ENCODE data around the gene PRTN3. TPM values are rescaled to one million over a fixed set of nuclear protein-coding genes. Genes with fewer than 3 reads are reported as not detected.

PRTN3 gene
- total RNA-seq, 3 donors from 2014 or later: not detected

- Histone ChIP-seq H3K4me3 (no peak overlapping the region), H3K9me3 (no peaks in the 10 kb centered on the region), H3K36me3 (ENCODE audit: low read depth) (no peaks in the 10 kb centered on the region), H3K4me1 (ENCODE audit: low read depth) (peaks cover 3% of the 10 kb centered on the region)
- DNase-seq (peak in 1 of 3 donors; percentile 52), ATAC-seq (no peak)
- no peak for TF ChIP-seq CTCF (IDR thresholded peaks at IDR 0.05)
- intact Hi-C loops (cut with DNase I, micrococcal nuclease): loop anchor here in 1 of 2 donors (10.0 kb wide), 1 partner anchor 129 kb away; the partner anchor contains the start of gene WDR18
These were observed 14.8 kb downstream of the PRTN3 start for GRCh38 chr19:855566-856120.

- H3K4me1 ChIP-seq (ENCODE audit: low read depth): peaks cover 5% of the 10 kb centered on the region
- intact Hi-C loops (cut with DNase I, micrococcal nuclease): loop anchor here in 1 of 2 donors (10.0 kb wide), 1 partner anchor 127 kb away; the partner anchor contains the start of gene WDR18
- H3K9me3 ChIP-seq: no peaks in the 10 kb centered on the region
- no peak for ATAC-seq
- no peak for TF ChIP-seq CTCF (IDR thresholded peaks at IDR 0.05)
- H3K36me3 ChIP-seq (ENCODE audit: low read depth): no peaks in the 10 kb centered on the region
- DNase-seq: peak in 1 of 3 donors; percentile 32
- H3K4me3 ChIP-seq: no peak overlapping the region
These were observed 17.5 kb downstream of the PRTN3 start for GRCh38 chr19:858284-858683.

GRCh38 chr19:858868-859843 lies 18.4 kb downstream of the PRTN3 start, which contains the start of gene CFD:
TSS of gene CFD (plus strand) at chr19:859664. CDS start at chr19:859690, 26 bp downstream.
- no peak for TF ChIP-seq CTCF (IDR thresholded peaks at IDR 0.05)
- H3K4me1 ChIP-seq (ENCODE audit: low read depth): peaks cover 10% of the 10 kb centered on the region
- DNase-seq: peak; percentile 52 to 76 (median 69)
- H3K9me3 ChIP-seq: no peaks in the 10 kb centered on the region
- H3K4me3 ChIP-seq: no peak within 1 kb of the TSS
- no peaks in the 10 kb centered on the region for H3K36me3 ChIP-seq (ENCODE audit: low read depth)
- peak; percentile 4 for ATAC-seq
- intact Hi-C loops (cut with DNase I, micrococcal nuclease): loop anchor here in 1 of 2 donors (10.0 kb wide), 1 partner anchor 126 kb away; the partner anchor contains the start of gene WDR18

GRCh38 chr19:861141-861755 lies 20.4 kb downstream of the PRTN3 start:
- intact Hi-C loops (cut with DNase I, micrococcal nuclease): loop anchor here (5.0 to 10.0 kb wide), 2 partner anchors 56 to 64 kb away; partner anchors contain the start of genes ARID3A (in 1 of the 2) and KISS1R (in 1 of the 2)
- ATAC-seq (no peak), DNase-seq (peak in 1 of 3 donors; percentile 67)
- TF ChIP-seq CTCF (IDR thresholded peaks at IDR 0.05): no peak
- Histone ChIP-seq H3K4me3 (no peak overlapping the region), H3K4me1 (ENCODE audit: low read depth) (peaks cover 10% of the 10 kb centered on the region), H3K9me3 (no peaks in the 10 kb centered on the region), H3K36me3 (ENCODE audit: low read depth) (no peaks in the 10 kb centered on the region)
